Mucosa of descending colon (tissue), 3 donors: ENCODE measurements around the gene CDKAL1. TPM values are rescaled to one million over a fixed set of nuclear protein-coding genes. Genes with fewer than 3 reads are reported as not detected.

Source experiments
- ATAC-seq: fragments of 200-7000 bp; cut with Tn5 transposase; one replicate; pipeline ENCODE4 v1.9.1; 2020; ENCODE audit warnings: mild to moderate bottlenecking, moderate library complexity
- DNase-seq, 3 donors: peaks; one replicate each; pipeline ENCODE4 v3.0.0-alpha.2; 2020
- H3K36me3 ChIP-seq: fragments of 200-600 bp; one replicate; pipeline ENCODE4 v1.8.0; 2021; ENCODE audit warnings: low read depth, mild to moderate bottlenecking
- H3K4me1 ChIP-seq: fragments of 200-600 bp; one replicate; pipeline ENCODE4 v1.8.0; 2021; ENCODE audit warnings: low read depth, mild to moderate bottlenecking
- H3K4me3 ChIP-seq: fragments of 200-600 bp; one replicate; pipeline ENCODE4 v1.8.0; 2021; ENCODE audit warnings: mild to moderate bottlenecking
- H3K9me3 ChIP-seq: fragments of 200-600 bp; one replicate; pipeline ENCODE4 v1.8.0; 2021; ENCODE audit warnings: mild to moderate bottlenecking
- CTCF ChIP-seq: fragments of 200-600 bp; IDR thresholded peaks from one replicate; pipeline ENCODE4 v1.8.0; 2022; ENCODE audit warnings: antibody characterized with exemption, mild to moderate bottlenecking
- intact Hi-C, 2 donors: fragments of 100-400 bp; cut with DNase I in 1 of 2; cut with micrococcal nuclease in 1 of 2; formaldehyde crosslinking; loops; one replicate each; pipeline versions ENCODE4 v1.11.0 to v1.11.1; 2022; cut with DNase I, micrococcal nuclease
- total RNA-seq, 3 donors: library from RNA; stranded (reverse); fragmentation: NEBNext Ultra II Directional in 2 of 3; extraction: Animal tissue kit (Norgen Biotek cat#: 25700) in 2 of 3; gene quantifications; one replicate each; pipeline versions ENCODE4 v1.2.1 to v1.2.4, GENCODE V29; 2021 to 2023
- donor health status: DM: no; HTN: no; CAD: no; lungs with moderate emphysema.
- donor health status: DM: no; HTN: no; CAD: no.
- donor health status: DM: no; HTN: yes; CAD: no.

CDKAL1 gene
- total RNA-seq, 3 donors from 2014 or later: 13.4 to 15.5 (median 15.3) TPM

GRCh38 chr6:20954315-20954714 lies 420.1 kb downstream of the CDKAL1 start:
- DNase-seq (no peak), ATAC-seq (no peak)
- Histone ChIP-seq H3K4me3 (no peak overlapping the region), H3K4me1 (no peaks in the 10 kb centered on the region), H3K36me3 (no peaks in the 10 kb centered on the region), H3K9me3 (no peaks in the 10 kb centered on the region)
- intact Hi-C loops: no loop called here
- no peak for TF ChIP-seq CTCF

- H3K36me3 ChIP-seq: no peaks in the 10 kb centered on the region
- no peaks in the 10 kb centered on the region for H3K9me3 ChIP-seq
- no peak for TF ChIP-seq CTCF
- DNase-seq (no peak), ATAC-seq (no peak)
- H3K4me1 ChIP-seq: no peaks in the 10 kb centered on the region
- intact Hi-C loops: no loop called here
- no peak overlapping the region for H3K4me3 ChIP-seq
These were observed 420.9 kb downstream of the CDKAL1 start for GRCh38 chr6:20955131-20955530.

- TF ChIP-seq CTCF: no peak
- Histone ChIP-seq H3K4me1 (no peaks in the 10 kb centered on the region), H3K36me3 (no peaks in the 10 kb centered on the region), H3K4me3 (no peak overlapping the region), H3K9me3 (no peaks in the 10 kb centered on the region)
- intact Hi-C loops: no loop called here
- ATAC-seq (no peak), DNase-seq (no peak)
These were observed 421.5 kb downstream of the CDKAL1 start for GRCh38 chr6:20955751-20956150.

GRCh38 chr6:20960067-20960466 lies 425.8 kb downstream of the CDKAL1 start:
- no peaks in the 10 kb centered on the region for H3K4me1 ChIP-seq
- no peak for TF ChIP-seq CTCF
- no peak for ATAC-seq

GRCh38 chr6:20965276-20965675 lies 431.0 kb downstream of the CDKAL1 start:
- DNase-seq (no peak), ATAC-seq (no peak)
- TF ChIP-seq CTCF: no peak
- Histone ChIP-seq H3K4me3 (no peak overlapping the region), H3K9me3 (no peaks in the 10 kb centered on the region), H3K4me1 (no peaks in the 10 kb centered on the region), H3K36me3 (no peaks in the 10 kb centered on the region)
- intact Hi-C loops: no loop called here

More at GRCh38 chr6:20960067-20960466, 425.8 kb downstream of the CDKAL1 start:
- no peaks in the 10 kb centered on the region for H3K9me3 ChIP-seq
- intact Hi-C loops: no loop called here
- H3K36me3 ChIP-seq: no peaks in the 10 kb centered on the region
- no peak overlapping the region for H3K4me3 ChIP-seq
- DNase-seq: no peak

GRCh38 chr6:20965915-20966314 lies 431.7 kb downstream of the CDKAL1 start:
- no peak for TF ChIP-seq CTCF
- Histone ChIP-seq H3K36me3 (no peaks in the 10 kb centered on the region), H3K4me3 (no peak overlapping the region), H3K9me3 (no peaks in the 10 kb centered on the region), H3K4me1 (no peaks in the 10 kb centered on the region)
- ATAC-seq: no peak
- intact Hi-C loops: no loop called here
- DNase-seq: no peak
